Nephron progenitor cell (in vitro differentiated cells): ENCODE measurements around the gene MAP10.

Experiments used
- DNase-seq: peaks from one replicate; pipeline ENCODE4 v3.0.0; 2021
- H3K27ac Mint-ChIP-seq: 2 replicates; pipeline ENCODE4 v1.8.0; 2021; ENCODE audit warnings: mild to moderate bottlenecking, moderate library complexity, mixed read lengths
- H3K27me3 Mint-ChIP-seq: 2 replicates; pipeline ENCODE4 v1.8.0; 2021; ENCODE audit warnings: mild to moderate bottlenecking, low read depth, mixed read lengths; ENCODE audit not compliant: poor library complexity
- H3K36me3 Mint-ChIP-seq: 2 replicates; pipeline ENCODE4 v1.8.0; 2021; ENCODE audit warnings: low read depth, mixed read lengths
- H3K4me1 Mint-ChIP-seq: 2 replicates; pipeline ENCODE4 v1.8.0; 2021; ENCODE audit warnings: mixed read lengths
- H3K4me3 Mint-ChIP-seq: 2 replicates; pipeline ENCODE4 v1.8.0; 2021; ENCODE audit warnings: mild to moderate bottlenecking, moderate library complexity, mixed read lengths
- H3K9me3 Mint-ChIP-seq: 2 replicates; pipeline ENCODE4 v1.8.0; 2021; ENCODE audit warnings: mild to moderate bottlenecking, moderate library complexity, mixed read lengths
- TF ChIP-seq, protein P1 (sequence below): fragments of 200-600 bp; sonication (generic); IDR thresholded peaks from 2 replicates; pipeline ENCODE4 v1.5.0; 2021; ENCODE audit warnings: antibody characterized with exemption

Gene MAP10

DNA sequence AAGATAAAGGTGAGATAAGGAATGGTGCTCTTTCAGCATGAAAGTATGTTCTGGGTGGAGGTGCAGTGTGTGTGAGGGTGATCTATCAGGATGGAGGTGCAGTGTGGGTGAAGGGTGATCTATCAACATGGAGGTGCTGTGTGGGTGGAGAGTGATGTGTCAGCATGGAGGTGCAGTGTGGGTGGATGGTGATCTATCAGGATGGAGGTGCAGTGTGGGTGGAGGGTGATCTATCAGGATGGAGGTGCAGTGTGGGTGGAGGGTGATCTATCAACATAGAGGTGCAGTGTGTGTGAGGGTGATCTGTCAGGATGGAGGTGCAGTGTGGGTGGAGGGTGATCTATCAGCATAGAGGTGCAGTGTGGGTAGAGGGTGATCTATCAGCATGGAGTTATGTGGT, 12.3 kb upstream of the MAP10 start:
- Mint-ChIP-seq H3K27me3 (peaks cover 10% of the 10 kb centered on the region), H3K4me3 (no peak overlapping the region), H3K27ac (no peak overlapping the region), H3K9me3 (no peaks in the 10 kb centered on the region), H3K36me3 (no peaks in the 10 kb centered on the region), H3K4me1 (peaks cover 26% of the 10 kb centered on the region)
- TF ChIP-seq, protein P1, sequence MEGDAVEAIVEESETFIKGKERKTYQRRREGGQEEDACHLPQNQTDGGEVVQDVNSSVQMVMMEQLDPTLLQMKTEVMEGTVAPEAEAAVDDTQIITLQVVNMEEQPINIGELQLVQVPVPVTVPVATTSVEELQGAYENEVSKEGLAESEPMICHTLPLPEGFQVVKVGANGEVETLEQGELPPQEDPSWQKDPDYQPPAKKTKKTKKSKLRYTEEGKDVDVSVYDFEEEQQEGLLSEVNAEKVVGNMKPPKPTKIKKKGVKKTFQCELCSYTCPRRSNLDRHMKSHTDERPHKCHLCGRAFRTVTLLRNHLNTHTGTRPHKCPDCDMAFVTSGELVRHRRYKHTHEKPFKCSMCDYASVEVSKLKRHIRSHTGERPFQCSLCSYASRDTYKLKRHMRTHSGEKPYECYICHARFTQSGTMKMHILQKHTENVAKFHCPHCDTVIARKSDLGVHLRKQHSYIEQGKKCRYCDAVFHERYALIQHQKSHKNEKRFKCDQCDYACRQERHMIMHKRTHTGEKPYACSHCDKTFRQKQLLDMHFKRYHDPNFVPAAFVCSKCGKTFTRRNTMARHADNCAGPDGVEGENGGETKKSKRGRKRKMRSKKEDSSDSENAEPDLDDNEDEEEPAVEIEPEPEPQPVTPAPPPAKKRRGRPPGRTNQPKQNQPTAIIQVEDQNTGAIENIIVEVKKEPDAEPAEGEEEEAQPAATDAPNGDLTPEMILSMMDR = no peak
- no peak for DNase-seq

GRCh38 chr1:232793944-232794343, 11.3 kb upstream of the MAP10 start:
- Mint-ChIP-seq H3K9me3 (no peaks in the 10 kb centered on the region), H3K36me3 (no peaks in the 10 kb centered on the region), H3K27me3 (peaks cover 5% of the 10 kb centered on the region), H3K4me3 (no peak overlapping the region), H3K27ac (no peak overlapping the region), H3K4me1 (peaks cover 26% of the 10 kb centered on the region)
- DNase-seq = no peak
- TF ChIP-seq, protein P1 = no peak

- H3K9me3 Mint-ChIP-seq = no peaks in the 10 kb centered on the region
- peaks cover 26% of the 10 kb centered on the region for H3K4me1 Mint-ChIP-seq
- peaks cover 5% of the 10 kb centered on the region for H3K27me3 Mint-ChIP-seq
- H3K27ac Mint-ChIP-seq = no peak overlapping the region
- no peaks in the 10 kb centered on the region for H3K36me3 Mint-ChIP-seq
- no peak for DNase-seq
- TF ChIP-seq, protein P1 = no peak
- no peak overlapping the region for H3K4me3 Mint-ChIP-seq
These were observed 9.6 kb upstream of the MAP10 start for GRCh38 chr1:232795497-232796053.

GRCh38 chr1:232797856-232798510, 7.2 kb upstream of the MAP10 start:
- H3K4me1 Mint-ChIP-seq = peaks cover 22% of the 10 kb centered on the region

DNA sequence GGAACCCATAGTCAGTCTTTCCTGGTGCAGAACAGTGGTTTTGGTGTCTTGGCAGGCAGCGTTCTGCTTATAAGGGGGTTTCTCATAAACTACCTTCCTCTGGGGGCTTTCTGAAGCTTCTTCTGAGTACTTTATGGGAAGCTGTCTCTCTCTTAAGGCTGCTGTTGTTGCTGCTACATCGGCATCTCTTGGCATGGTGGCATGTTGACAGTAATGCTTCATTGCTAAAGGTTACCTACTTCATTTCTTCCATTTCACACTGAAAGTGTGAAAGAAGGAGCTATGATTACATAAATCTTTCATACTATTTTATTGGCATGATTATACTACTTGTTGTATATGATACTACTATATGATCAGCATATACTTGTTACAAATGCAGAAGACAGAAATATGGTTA, 6.3 kb upstream of the MAP10 start:
- Mint-ChIP-seq H3K27me3 (peaks cover 2% of the 10 kb centered on the region), H3K9me3 (peaks cover 6% of the 10 kb centered on the region), H3K27ac (no peak overlapping the region), H3K4me3 (no peak overlapping the region), H3K4me1 (peaks cover 13% of the 10 kb centered on the region), H3K36me3 (peaks cover 2% of the 10 kb centered on the region)
- DNase-seq = no peak
- TF ChIP-seq, protein P1 = no peak

More at GRCh38 chr1:232797856-232798510, 7.2 kb upstream of the MAP10 start:
- Mint-ChIP-seq H3K27me3 (no peaks in the 10 kb centered on the region), H3K9me3 (no peaks in the 10 kb centered on the region), H3K27ac (no peak overlapping the region), H3K4me3 (no peak overlapping the region), H3K36me3 (no peaks in the 10 kb centered on the region)
- TF ChIP-seq, protein P1 = no peak
- no peak for DNase-seq

DNA sequence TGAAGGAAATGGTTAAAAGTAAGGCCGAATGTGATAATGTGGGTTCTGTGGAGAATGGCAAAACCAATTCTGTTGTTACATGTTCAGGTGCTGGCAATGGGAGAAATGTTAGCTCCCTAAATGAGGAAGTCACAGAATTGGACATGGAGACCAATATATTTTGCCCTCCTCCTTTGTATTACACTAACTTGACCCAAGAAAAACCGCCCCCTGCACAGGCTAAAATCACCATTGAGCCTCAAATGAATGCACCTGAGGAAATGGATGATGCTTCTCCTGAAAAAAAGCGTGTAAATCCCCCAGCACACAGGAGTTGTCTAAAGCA, 932 bp downstream of the MAP10 start:
- peaks cover 7% of the 10 kb centered on the region for H3K27me3 Mint-ChIP-seq
- no peak for DNase-seq
- H3K27ac Mint-ChIP-seq = no peak overlapping the region

More for the DNA sequence above, 932 bp downstream of the MAP10 start:
- TF ChIP-seq, protein P1 = no peak
- peaks cover 34% of the 10 kb centered on the region for H3K36me3 Mint-ChIP-seq
- H3K4me1 Mint-ChIP-seq = peaks cover 7% of the 10 kb centered on the region
- peak overlapping the region; percentile 65 for H3K4me3 Mint-ChIP-seq
- peaks cover 40% of the 10 kb centered on the region for H3K9me3 Mint-ChIP-seq
